HG03066 (cell line): ENCODE data around the gene TRIM28.

Experiments
- ATAC-seq: cut with Tn5 transposase; IDR thresholded peaks from one replicate; pipeline ENCODE4 v1.9.1; 2021; ENCODE audit warnings: low read depth; ENCODE audit not compliant: unreplicated experiment

TRIM28 gene

DNA sequence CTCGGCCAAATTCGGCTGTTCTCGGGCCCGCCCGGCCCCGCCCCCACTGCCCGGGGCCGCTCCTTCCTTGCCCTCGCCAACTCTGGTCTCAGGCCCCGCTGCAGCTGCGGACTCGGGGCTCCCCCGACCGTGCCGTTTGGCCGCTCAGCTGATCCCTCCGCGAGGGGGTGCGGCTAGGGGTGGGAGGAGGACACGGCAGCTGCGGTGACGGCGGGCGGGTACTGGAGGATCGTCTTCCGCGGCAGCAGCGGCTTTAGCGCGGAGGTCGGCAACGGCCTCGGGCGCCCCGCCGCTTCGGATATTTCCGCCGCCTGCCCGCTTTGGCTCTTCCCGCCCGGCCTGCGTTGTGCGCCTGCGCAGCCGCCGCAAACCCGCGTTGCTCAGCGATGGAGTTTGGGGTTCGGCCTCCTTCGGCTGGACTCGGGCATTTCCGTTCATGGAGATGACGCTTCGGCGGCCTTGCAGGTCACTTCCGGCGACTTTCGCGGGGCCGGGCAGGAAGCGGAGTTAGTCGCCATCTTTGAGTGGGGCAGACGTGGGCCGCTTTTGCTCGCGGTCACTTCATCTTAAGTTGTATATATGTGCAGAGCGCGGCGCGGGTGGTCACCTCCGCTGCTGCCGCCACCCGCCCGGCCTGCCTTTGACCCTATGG, 14.9 kb downstream of the TRIM28 start:
- peak; percentile 49 for ATAC-seq

DNA sequence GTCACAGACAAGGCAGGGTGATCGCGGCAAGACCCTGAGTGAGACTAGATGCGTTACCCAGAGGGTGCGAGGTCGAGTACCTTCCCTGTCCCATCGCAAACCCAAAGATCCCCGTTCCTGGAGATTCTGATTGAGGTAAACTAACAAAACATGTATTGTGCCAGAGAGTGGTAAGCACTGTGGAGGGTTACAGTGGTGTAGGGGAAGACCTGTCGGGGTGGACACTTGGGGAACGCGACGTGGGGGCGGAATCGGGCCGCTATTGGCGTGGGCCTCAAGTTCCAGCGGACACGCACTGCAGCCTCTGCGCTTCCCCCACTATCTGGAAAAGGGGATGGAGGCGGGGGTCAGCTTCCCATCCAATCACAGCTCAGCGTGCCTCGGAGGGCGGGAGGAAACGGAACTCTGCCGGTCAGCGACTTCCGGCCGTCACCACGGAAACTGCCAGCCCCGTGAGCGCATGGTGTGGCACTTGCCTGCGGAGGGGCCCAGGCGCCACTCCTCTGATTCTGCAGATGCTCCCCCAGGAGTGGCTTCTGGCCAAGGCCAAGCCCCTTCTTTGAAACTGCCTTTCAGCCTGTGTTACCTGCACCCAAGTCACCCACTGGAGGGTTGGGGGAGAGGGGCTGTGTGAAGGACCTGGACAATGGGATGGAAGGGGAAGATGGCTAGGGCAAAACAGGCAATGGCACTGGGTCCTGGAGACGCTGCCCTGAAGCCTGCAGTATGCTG, 15.6 kb downstream of the TRIM28 start:
- no peak for ATAC-seq

DNA sequence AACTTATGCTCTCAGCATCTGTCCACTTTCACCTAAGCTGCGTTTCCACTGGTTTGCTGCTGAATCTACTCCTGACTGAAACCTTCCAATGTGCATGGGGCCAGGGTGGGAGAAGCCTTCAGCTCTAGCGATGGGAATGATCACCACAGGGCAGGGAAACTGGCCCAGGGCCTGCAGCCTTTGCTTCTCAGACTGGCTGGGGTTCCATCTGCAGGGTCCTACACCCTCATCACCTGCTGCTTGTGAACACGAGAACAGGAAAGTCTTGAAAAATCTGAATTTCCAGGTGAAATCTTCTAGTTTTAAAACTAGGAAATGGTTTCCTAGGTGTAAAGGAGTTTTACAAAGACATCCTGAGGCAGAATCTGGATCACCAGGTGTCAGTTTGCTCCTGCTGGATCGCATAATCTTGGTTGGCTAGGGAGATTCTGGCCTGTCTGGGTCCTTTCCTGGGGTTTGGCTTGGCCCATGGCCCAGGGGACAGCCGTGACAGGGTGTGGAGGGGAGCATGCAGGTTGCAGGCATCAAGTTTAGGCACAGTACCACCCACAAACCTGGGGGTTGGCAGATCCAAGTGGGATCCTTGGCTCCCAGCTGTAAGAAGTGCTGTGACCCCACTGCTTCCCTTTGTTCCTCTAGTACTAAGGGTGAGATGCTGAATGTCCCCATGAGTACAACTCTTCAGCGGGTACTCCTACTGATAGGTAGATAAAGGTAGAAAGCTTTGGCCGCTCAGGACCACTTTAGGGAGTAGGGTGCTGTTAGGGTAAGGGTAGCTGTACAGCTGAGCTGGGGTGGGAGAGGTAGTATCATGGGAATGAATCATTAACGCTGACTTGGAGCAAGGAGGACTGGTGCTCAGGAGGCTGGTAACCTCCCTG, 16.4 kb downstream of the TRIM28 start:
- no peak for ATAC-seq

DNA sequence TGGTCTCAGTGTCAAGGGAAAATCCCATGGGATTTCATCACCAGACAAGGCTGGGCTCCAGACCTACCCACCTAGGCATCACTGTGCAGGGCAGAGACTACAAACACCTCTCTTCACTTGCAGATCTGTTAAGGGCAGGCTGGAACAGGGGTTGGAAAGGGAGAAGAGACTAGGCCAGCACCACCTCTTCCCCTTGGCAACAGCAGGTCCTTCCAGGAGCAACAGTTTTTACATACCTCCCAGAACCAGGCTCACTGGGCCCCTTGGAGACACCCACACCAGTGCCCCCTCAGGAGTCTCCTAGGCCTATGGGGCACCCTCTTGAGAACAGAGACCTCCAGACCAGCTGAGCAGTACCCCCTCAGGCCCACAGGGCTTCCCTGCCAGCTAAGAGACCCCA, 17.1 kb downstream of the TRIM28 start:
- ATAC-seq = no peak

DNA sequence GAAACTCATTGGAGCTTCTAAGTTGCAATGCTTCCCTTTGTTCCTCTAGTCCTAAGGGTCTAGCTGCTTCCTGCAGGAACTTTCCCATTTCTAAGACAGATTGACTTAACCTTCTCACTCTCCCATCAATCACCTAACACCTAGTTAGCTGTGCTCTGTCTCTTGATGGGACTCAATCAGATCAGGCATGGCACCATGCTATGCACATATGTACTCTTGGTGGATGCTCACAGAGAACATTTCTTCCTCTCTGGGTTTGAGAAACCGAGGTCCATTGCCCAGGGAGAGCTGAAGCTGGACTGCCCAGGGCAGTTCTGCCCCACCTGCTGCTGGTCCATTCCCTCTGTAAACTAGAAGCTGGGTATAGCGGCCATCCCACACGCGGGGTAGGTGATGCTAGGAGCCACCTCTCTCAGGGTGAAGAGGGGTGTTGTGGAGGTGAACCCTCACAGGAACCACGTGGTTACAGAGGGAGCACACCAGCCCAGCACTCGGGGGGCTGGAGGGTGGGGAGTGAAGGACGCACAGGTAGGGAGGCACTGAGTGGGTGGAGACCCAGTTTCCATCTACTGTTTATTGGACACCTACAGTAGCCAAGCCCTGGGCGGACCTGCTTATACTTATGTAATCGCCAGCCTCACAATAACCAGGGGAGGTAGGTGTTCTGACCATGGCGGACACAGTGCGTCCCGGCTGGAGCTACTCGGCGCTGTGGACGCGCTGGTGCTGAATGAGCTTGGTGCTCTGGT, 17.7 kb downstream of the TRIM28 start:
- ATAC-seq = no peak

DNA sequence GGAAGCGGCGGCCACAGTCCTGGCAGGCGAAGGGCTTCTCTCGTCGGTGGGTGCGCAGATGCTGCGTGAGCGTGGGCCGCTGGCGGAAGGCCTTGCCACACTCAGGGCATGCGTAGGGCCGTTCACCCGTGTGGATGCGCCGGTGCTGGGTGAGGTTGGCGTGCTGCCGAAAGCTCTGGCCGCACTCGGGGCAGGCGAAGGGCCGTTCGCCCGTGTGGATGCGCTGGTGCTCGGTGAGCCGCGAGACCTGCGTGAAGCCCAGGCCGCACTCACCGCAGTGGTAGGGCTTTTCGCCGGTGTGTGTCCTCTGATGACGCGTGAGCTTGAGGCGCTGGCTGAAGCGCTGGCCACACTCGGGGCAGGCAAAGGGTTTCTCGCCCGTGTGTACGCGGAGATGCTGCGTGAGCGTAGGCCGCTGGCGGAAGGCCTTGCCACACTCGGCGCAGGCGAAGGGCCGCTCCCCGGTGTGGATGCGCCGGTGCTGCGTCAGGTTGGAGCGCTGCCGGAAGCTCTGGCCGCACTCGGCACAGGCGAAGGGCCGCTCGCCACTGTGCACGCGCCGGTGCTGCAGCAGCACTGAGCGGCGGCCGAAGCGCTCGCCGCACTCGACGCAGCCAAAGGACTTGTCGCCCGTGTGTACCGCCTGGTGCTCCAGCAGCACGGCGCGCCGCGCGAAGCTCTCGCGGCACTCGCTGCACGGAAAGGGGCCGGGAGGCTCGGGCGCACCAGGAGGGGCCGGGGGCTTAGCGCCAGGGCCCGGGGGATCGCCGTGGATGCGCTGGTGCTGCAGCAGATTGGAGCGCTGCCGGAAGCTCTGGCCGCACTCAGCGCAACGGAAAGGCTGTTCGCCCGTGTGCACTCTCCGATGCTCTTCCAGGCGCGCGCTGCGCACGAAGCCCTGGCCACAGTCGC, 18.5 kb downstream of the TRIM28 start:
- ATAC-seq = no peak

DNA sequence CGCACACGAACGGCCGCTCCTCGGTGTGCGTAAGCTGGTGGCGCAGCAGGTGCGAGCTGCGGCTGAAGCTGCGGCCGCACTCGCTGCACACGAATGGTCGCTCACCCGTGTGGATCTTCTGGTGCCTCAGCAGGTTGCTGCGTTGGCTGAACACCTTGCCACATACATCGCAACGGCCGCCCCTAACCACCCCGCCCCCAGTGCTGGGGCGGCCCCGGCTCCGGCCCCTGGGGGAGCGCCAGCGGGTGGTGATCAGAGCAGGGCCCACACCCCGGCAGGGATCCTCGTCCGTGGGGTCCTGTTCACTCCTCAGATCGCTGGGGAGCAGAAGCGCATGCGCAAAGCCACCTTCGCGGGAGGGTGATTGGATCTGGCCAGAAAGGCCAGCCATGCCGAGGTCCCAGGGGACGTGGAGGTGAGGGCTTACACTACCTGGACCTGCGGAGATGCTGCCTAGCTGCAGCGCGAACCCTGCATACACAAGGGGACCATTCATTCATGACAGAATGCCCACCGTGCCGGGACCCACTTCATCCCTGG, 19.2 kb downstream of the TRIM28 start:
- no peak for ATAC-seq

DNA sequence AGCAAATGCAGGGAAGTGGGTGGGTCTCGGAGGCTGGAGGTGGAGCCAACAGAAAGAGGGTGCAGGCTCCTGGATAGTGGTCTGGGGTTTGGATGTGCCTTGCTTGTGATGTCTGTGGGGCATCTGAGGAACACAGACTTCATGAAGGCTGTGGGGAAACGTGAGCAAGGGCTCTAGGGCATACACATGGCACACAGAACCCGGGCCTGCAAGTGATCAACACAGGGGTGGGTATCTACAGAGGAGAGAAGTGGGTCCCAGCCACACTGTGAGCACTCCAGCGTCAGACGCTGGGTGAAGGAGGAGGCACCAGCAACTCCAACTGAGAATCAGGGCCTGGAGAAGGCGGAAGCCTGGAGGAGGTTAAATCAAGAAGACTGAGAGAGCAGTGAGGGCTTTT, 20.0 kb downstream of the TRIM28 start:
- ATAC-seq = no peak

DNA sequence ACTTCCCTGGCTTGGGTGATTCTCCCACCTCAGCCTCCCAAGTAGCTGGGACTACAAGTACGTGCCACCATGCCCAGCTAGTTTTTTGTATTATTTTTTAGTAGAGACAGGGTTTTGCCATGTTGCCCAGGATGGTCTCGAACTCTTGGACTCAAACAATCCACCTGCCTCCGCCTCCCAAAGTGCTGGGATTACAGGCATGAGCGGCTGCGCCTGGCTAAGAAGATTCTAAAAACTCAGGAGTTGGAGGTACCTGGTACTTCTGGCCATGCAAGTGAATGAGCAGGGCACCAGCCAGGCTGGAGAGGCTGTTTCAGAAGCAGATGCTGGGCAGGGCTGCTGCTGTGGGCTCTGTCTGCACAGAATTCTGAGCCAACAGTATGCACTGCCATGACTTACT, 23.1 kb downstream of the TRIM28 start:
- no peak for ATAC-seq

DNA sequence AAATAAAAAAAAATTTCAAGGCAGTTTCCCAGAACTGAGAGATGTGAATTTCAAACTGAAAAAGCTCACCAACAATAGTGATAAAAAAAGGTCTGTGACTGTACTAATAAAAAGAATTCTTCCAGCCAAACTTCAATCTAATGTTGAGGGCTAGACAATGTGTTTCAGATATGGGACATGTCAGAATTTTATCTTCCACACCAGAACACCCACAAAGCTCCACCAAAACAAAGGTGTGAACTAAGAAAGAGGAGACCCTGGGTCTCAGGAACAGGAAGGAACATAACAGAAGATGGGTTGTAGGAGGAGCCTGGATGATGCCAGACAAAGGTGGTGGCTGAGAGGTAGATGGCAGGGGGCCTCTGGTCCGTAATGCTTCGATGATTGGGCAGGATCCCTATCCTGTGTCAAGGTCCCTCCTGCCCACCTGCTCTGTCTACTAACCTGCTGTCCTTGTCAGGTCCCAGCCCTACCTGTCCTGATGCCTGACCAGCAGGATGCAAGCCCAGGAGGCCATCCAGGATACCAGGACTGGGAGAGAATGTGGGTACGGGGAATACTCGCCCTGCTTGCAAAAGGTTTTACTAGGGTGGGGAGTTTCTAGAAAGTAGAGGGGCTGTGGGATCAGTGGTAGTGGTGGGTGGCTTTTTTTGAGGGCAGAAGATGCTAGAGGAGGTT, 24.7 kb downstream of the TRIM28 start:
- no peak for ATAC-seq

DNA sequence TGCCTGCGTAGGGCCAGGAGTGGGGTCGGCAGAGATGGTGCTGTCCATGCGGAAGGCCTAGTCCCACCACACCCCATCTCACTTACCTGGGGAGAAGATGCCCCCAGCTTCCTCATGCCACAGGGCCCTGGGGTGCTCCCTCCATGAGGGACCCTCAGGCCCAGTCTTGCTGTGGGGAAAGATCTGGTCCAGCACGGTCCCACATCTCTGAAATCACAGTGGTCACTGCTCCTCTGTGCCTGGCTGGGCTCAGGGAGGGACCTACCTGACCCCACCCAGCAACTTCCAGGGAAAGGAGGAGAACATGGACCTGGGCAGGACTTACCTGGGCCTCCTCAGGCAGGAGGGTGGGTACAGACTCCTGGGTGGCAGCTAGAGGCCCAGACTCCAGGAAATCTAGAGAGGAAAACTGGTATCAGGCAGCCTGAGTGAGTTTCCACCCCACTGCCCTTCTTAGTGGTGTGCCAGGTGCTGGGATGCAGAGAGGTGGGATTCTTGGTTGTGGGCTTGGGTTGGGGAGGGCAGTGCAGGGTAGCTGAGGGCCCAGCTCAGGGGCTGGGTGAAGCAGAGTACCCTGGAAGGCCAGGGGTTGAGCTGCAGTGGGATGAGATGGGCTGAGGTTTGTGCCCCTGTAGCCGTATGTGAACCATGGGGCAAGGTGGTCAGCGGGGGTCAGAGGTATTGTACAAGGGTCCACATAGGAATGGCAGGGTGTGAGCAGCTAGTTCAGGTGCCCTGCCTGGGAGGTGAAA, 25.5 kb downstream of the TRIM28 start:
- no peak for ATAC-seq

DNA sequence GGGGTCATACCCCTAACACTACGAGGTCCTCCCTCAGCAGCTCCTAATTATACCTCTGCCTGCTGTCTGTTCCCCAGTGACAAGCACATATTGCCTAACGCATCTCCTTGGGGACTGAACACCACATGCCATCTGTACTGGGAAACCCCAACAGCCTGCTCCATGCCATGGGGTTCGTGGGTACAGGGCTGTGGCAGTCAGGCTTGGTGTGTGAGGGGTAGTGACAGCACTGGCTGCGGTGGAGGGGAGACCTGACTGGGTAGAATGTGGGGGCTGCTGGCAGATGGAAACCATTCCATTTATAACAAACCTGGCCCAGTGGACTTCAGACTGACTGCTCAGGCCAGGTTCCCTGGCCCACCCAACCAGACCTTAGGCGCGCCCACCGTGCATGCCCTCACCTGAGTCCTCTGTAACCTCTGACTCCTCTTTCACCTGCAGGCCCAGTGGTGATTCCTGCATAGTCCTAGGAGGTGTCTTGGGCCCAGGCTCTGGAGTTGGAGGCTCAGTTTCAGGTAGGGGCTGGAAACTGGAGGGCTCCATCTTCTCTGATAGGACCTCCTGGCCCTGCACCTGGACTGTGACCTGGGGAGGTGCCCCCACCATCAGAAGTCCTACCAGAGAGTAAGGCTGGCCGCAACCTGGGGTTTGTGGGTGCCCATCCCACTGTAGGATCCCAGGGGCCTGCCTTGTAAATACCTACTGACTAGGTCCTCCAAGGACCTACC, 26.2 kb downstream of the TRIM28 start:
- no peak for ATAC-seq

DNA sequence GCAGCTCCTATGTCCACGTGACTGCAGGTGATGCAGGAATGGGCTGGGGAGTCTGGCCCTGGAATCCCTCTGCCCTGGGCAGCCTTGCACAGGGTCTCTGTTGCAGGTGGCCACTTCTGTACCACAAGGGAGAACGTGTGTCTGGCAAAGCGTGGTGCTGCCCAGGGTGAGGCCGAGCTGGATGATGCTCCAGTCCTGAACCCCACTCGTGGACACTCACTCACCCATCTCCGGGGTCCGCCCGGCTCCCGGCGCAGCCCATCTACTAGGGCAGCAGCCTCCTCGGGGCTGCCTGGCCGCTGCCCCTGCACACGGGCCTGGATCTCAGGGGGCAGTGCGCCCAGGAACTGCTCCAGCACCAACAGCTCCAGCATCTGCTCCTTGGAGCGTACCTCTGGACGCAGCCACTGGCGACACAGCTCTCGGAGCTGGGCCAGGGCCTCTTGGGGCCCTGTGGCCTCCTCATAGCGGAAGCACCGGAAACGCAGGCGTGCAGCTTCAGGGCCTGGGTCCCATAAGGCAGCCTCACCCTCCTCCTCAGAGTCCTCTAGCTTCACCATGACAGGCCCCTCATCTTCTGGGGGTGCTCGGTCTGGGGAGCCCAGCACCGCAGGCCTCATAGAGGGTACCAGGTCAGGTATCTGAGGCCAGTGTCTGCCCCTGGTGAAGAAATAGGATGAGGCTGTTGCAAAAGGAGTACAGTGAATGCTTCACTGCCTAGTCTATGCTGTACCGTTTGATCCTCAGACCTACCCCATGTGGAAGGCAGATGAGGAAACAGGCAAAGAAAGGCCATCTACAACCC, 27.1 kb downstream of the TRIM28 start:
- no peak for ATAC-seq

DNA sequence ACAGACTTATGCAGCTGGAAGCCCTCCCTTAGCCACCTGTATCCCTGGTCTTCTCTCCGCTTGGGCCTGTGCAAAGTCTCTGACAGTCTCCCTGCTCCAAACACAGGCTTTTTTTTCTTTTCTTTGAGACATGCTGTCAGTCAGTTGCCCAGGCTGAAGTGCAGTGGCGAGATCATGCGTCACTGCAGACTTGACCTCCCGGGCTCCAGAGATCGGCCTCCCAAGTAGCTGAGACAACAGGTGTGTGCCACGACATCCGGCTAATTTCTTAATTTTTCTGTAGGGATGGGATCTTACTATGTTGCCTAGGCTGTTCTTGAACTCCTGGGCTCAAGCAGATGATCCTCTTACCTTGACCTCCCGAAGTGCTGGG, 27.7 kb downstream of the TRIM28 start:
- no peak for ATAC-seq

DNA sequence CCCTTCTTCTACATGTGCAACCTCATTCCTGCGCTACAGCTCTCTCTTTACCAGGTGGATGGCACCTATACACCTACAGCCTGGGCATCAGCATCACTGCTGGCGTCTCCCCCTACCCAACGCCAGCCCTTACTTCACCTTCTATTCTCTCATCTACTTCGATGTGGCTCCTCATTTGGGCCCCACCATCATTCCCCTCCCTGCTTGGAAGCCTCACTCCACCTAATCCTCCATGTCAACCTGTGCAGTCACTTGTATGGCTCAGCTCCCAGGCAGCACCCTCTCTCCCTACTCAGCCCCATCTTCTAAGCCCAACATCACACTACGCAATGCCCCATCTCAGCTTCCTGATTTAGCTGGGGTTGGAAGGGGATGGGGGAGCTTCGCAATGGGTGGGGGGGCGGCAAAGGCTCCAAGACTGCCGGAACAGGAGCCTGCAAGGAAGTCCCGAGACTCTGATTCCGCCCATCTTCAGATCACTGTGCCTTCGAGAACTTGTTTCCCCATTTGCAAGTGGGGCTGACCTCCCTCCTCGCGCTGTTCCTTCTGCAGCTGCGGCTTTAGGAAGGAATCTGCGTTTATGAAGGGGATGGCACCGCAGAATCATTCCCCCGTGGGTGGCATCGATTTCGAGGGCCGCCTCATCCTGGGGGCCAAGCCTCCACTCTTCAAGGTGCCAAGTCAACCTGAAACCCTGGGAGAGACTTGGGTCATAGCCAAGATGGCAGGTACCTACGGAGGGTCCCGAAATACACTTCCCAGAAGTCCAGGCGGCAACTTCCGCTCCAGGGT, 28.4 kb downstream of the TRIM28 start:
- no peak for ATAC-seq
